ENCODE measurements around the gene ETDA.
A peak's percentile ranks its signal among the peaks of the same experiment; 100 is the strongest.

DNA sequence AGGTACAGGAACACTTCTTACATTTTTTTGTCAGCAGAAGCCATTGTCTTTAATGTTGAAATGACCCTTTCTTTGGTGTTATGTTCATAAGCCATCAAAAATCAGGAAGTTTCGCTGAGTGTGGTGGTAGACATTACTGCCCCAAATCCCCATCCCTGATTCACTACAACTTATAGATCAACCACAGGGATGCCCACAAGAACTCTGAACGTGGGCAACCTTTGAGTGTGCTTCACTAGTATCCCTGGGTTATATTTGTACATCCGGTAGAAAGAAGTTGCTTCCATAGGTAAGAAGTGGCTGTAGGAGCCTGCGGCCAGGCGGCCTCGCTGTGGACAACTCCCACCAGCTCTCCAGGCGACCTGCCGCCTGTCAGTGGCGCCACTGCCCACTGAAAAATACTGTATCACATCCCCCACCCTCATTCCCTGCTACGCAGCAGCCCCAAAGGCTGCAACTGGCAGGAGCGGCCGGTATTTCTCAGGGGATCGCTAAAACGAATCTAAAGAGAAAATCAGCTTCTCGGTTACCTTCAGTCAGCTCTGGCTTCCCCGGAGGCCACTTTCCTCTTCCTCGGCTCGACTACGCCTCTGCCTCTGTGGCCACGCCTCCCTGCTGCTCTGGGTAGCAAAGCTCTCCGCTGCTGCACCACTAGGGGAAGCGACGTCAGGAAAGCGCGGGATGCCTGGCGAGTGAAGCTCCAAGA, 43.5 kb downstream of the ETDA start:
- TF ChIP-seq CTCF (IDR thresholded peaks at IDR 0.05) (peak; percentile 35), EZH2phosphoT487 (IDR thresholded peaks at IDR 0.05) (no peak)
